Activated CD4-positive, alpha-beta T cell treated with anti-CD3 and anti-CD28 coated beads, Interleukin-2, Interleukin-4, amounts not matched to agents 100 ng/mL and 50 ng/mL, durations not matched to agents 16 hours and 8 hours (primary cell): Measurements from ENCODE around the gene FGFR1OP2.
"Not testable (repeated sequence)": the region's sequence is repeated elsewhere in the genome, so short reads cannot be mapped to it uniquely, and the experiment has no call there.

Experiments used
- DNase-seq: peaks from one replicate; pipeline ENCODE4 v3.0.0-alpha.2; 2020; ENCODE audit warnings: low spot score

FGFR1OP2 gene

DNA sequence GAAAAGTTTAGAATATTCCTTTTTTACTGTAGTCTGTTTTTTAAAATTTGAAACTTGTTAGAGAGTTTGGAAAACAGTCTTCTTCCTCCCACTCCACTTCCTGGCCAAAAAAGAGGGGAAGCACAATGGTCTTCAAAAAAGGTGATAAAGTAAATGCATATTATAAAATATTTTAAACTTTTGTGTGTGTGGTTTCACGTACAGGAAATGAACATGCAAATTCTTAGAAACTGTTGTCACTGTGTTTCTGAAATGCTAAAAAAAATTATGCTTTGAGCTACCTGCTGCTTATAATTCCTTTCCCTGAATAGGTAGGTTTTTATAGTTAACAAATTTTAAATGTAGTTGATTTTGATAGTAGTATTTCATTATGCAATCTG, 2.9 kb downstream of the FGFR1OP2 start:
- DNase-seq: peak; percentile 14

DNA sequence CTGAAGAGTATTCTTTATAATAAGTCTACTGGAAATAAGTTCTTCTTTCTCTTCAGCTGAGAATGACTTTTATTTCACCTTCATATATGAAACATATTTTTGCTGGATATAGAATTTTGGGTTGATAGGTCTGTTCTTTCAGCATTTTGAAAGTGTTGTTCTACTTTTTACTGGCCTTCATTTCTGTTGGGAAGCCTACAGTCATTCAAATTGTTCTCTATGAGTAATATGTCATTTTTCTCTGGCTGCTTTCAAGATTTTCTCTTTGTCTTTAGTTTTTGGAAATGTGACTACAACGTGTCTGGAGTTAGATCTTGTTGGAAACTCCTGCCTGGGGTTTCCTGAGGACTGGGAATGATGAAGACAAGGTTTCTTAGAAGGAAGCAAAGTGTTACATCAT, 10.0 kb downstream of the FGFR1OP2 start:
- DNase-seq: no peak

DNA sequence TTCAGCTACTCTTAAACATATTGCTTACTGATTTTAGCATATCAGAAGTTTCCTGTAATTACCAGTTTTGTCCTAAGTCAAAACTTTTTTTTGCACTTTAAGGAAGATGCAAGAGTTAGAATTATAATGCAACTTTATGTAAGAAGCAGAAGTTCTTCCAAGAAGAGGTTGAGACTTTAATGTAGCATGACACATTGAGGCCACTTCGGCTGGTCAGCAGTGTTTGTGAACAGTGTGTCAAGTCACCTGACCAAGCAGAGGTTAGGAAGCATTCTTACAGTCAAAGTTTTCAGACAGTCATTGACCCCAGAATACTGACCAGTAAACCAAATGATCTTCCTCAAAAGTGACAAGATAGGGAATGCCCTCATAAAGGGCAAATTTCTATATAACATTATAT, 15.2 kb downstream of the FGFR1OP2 start:
- no peak for DNase-seq

DNA sequence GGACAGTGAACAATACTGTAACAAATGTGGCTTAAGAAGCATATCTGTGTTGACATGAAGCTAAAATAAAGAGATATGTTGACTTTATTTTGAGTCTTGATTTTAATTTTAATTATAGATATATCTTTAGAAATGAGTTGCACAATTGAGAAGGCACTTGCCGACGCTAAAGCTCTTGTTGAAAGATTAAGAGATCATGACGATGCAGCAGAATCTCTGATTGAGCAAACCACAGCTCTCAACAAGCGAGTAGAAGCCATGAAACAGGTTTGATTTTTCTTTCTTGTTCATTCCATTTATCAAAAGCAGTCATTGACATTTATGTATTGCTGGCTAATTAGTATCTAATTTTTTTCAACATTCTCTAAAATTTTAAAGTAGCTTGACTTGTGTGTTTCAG, 15.8 kb downstream of the FGFR1OP2 start:
- no peak for DNase-seq

DNA sequence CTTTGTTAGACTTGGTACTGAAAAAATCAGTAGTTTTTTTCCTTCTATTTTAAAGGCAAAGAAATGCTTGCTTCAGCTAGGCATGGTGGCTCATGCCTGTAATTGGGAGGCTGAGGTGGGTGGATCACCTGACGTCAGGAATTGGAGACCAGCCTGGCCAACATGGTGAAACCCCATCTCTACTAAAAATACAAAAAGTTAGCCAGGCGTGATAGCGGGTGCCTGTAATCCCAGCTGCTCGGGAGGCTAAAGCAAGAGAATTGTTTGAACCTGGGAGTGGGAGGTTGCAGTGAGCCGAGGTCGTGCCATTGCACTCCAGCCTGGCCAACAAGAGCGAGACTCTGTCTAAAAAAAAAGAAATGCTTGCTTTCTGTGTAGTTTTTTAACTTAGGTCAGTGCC, 23.1 kb downstream of the FGFR1OP2 start:
- DNase-seq: not testable (repeated sequence)

DNA sequence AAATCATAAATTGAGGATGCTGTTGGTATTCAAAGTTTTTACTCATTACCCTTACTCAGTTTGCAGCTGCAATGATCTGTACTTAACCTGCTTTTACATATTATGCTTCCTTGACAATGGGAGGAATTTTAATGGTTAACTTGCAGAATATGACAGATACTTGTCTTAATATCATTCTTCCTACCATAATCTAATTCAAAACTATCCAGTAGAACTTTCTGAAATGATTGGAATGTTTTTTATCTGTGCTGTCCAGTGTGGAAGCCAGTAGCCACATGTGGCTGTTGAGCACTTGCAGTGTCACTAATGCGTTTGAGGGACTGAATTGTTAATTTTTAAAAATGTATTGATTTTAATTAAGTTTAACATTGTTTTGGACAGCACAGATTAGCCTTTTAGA, 23.5 kb downstream of the FGFR1OP2 start:
- no peak for DNase-seq

DNA sequence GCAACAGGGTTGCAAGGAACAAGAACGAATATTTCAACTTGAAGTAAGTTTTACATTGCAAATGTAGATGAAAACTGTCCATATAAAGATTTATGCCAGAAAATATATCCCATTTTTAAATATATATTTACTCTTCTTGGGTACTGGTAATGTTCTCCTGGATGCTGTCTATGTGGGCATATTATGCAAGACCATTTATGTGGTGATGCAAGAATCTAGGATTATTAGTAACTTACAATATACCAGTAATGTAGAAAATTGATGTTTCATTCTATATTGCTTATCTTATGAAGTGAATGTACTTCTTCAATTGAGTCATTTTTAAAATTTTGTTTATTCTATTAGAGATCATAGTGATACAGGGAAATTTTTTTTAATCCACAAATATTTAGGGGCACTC, 25.1 kb downstream of the FGFR1OP2 start:
- DNase-seq: no peak

DNA sequence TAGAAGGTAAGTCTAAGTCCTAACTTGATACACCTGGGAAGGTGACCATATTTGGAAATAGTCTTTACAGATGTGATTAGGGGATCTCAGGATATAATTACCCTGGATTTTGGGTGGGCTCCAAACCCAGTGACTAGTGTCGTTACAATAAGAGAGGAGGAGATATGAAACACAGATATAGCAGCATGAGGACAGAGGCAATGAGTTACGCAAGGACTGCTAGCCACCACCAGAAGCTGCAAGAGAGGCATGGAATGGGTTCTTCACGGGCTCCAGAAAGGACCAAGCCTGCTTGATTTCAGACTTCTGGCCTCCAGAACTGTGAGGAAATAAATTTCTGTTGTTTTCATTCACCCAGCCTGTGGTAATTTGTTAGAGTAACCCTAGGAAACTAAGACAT, 28.6 kb downstream of the FGFR1OP2 start:
- no peak for DNase-seq

DNA sequence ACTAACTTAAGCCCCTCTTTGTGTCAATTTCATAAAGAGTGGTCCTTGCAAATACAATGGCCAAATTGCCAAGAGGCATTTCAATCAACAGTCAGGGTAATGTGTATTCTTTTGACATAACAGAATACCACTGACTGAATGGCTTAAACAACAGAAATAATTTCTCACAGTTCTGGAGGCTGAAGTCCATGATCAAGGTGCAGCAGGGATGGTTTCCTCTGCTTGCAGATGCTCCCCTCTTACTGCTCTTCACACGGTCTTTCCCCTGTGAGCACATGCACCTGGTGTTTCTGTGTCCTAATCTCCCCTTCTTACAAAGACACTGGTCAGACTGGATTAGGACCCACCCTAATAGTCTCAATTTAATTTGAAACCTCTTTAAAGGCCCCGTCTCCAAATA, 31.9 kb downstream of the FGFR1OP2 start:
- DNase-seq: no peak

DNA sequence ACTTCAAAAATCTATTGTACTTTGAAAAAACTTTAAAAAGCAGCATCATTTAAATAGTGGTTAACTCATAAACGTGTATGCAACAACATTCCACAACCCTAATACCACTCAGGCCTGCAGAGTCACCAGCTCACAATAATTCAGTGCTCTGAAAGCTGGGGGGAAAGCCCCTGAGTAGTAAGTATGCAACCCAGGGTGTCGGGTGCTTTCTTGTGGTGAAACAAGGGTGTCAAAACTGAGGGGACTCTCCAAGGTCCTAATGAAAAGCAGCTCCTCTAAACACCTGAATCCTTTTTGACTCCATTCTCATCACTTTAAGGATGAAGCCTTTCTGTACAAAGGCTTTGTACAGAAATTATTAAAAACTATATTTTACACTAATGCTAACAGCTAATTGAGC, 33.7 kb downstream of the FGFR1OP2 start:
- DNase-seq: peak; percentile 76

DNA sequence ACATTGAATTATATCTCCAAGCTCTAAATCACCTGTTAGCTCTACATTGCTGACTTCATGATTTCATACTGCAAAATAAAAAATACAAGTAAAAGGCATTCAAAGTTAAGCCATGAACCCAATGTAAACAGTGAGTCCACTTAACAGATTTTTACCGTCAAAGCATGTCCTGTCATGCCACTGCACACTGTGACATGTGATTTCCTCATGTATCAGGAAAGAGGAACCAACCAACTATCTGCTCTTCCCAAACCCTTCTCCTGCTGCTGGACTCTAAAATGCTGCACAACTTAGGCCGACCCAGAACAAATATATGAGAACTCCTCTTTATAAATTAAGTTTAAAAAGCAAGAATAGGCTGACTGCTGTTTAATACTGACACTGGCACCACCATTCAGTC, 38.4 kb downstream of the FGFR1OP2 start:
- DNase-seq: no peak

DNA sequence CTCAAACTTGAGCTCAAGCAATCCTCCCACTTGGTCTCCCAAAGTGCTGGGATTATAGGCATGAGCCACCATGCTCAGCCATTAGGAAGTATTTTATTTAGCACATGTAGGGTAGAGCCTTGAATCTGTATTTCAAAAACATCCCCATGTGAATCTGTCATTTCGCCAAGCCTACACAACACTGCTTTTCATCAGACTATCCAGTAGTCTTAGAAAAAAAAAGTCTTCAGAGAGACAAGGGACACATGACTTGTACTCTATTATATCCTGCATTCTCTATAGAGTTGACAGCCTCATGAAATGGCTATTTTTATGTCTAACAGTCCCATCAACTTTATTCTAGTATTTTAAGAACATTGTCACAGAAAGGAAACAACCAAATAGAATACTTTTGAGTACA, 40.5 kb downstream of the FGFR1OP2 start:
- no peak for DNase-seq

DNA sequence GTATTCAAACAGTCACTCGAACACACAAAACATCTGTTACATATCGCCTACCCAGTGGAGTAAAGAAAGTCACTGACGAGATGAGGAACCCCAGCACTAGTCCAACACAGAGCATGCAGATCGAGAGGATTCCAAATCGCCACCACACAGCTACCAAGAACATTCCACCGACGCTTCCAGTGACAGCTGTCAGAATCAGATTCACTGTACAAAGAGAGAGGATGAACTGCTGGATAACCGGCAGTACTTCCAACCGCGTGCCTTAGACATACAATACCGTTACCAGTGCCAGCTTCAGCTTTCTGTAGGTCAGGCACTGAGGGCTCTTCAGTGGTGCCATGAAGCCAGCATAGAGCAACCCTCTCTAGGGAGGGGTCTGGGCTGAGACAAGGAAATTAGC, 41.5 kb downstream of the FGFR1OP2 start:
- no peak for DNase-seq

DNA sequence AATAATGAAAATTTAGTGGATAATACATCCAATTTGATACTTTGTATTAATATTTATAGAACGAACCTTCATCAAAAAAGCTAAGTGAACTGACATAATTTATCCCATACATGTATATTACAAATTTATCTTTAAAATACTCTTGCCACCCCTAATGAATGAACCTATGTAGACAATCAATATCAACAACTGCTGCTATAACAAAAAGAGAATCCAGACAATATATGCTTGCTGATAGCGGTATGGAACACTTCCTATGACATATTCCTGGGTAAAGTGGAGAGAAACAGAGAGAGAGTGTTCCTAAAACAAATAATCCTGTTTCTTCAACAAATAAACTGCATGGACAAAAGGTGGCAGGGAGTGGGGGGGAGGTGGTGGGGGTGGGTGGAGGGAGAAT, 44.6 kb downstream of the FGFR1OP2 start:
- DNase-seq: no peak

DNA sequence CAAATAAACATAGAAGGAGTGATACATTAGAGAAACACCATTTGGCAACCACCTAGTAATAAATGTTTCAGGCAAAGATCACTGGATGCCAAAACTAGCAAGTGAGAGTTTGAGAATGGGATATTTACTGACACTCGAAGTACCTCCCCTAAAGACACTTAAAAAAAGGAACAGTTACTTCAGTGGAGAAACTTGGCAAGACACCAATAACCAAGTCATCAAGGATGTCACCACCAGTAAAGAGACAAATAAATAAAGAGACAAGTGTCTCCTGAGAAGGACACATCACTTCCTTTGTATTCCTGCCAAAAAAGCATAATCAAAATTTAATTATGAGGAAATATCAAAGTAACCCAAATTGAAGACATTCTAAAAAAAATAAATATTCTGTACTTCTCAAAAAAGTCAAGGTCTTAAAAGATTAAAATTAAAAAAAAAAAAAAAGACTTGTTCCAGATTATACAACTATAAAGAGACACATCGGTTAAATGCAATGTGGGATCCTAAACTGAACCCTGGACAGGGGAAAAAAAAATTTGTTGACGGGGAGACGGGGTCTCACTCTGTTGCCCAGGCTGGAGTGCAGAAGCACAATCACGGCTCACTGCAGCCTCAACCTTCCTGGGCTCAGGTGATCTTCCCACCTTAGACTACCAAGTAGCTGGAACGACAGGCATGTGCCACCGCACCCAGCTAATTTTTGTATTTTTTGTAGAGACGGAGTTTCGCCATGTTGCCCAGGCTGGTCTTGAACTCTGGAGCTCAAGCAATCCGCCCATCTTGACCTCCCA, 49.6 kb downstream of the FGFR1OP2 start:
- DNase-seq: no peak

DNA sequence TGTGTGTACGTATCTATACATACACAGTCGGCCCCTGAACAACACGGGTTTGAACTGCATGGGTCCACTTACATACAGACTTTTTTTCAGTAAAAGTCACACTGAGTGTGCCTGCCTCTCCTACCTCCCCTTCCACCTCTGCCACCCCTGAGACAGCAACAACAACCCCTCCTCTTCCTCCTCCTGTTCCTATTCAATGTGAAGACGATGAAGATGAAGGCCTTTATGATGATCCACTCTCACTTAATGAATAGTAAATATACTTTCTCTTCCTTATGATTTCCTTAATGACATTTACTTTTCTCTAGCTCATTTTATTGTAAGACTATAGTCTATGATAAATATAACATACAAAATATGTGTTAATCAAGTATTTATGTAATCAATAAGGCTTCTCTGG, 50.4 kb downstream of the FGFR1OP2 start:
- no peak for DNase-seq

DNA sequence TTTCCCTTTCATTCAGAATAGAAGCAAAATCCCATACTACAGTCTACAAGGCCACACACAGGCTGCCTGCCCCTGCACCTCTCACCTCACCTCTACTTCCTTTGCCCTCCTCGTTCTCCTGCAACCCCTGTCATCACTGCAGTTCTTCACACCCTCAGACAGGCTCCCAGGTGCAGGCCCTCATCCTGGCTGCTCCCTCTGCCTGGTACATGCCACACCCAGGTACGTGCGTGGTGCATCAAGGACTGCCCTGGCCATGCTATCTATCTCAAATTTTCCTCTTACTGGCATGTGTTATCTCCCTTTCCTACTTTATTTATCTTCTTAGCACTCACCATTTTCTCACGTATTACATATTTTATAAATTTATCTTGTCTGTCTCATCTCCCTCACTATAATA, 51.6 kb downstream of the FGFR1OP2 start:
- DNase-seq: no peak

DNA sequence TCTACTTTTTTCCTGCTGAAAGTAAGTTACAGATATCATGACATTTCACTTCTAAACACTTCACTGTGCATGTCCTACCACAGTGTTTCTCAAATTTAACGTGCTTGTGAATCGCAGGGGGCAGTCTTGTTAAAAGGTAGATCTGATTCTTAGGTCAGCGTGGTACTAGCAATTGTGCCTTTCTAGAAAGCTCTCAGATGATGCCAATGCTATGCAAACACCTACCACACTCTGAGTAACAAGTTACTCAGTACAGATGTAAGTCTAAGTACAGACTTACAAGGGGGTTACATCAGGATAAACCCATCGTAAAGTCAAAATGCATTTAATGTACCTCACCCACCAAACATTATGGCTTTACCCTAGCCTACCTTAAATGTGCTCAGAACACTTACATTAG, 53.6 kb downstream of the FGFR1OP2 start:
- no peak for DNase-seq

DNA sequence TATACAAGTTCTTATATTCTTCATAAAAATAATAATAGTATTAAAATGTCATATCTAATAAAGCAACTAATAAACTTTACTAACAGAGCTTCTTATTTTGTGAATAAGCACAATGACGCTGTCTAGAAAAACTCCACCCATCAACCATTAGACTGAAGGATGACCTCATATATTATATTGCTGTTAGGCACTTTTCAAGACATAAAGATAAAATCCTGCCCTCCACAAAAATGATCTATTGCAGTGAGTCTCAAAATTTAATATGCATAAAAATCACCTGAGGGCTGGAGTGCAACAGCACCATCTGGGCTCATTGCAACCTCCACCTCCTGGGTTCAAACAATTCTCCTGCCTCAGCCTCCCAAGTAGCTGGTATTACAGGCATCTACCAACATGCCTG, 55.8 kb downstream of the FGFR1OP2 start:
- DNase-seq: no peak

DNA sequence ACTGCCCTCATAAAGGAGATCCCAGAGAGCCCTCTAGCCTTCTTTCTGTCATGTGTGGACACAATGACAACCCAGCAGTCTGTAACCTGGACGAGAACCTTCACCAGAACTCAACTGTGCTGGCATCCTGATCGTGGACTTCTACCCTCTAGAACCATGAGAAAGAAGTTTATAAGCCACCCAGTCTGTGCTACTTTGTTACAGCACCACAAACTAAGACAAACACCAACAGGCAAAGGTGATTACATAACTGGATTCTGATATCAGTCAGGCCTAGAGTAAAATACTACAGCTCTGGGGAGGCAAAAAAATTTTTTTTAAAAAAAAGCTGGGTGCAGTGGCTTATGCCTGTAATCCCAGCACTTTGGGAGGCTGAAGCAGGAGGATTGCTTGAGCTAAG, 57.4 kb downstream of the FGFR1OP2 start:
- DNase-seq: no peak

DNA sequence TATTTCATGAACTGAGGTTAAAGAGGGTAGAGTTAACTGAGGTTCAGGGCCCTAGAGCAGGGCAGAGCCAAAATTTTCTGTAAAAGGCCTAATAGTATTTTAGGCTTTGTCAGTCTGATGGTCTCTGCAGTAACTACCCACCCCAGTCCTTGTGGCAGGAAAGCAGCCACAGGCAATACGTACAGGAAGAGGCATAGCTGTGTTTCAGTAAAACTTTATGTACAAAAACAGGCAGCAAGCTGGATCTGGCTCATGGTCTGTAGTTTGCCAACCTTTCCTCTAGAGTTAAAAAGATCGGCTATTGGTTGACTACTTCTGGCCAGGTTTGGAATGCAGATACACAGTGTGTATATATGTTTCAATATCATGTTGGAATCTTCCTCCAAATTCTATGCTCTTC, 58.7 kb downstream of the FGFR1OP2 start:
- DNase-seq: no peak

DNA sequence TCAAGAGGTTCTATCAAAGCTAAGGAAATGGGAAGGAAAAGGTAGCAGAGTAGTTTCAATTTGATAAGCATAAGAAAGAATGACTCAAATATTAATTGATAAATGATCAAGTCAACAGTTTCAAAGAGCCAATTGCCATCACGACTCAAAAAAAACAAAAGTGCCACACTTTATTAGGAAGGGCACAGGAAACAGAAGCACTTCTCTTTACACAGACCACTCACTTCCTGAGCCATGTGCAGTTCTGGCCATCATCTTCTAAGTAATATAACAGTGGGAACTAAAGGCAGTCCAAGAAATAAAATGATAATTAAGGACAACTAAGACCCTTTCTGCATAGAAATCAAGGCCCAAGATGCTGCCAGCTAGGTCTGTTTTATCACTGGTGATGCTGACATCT, 62.7 kb downstream of the FGFR1OP2 start:
- DNase-seq: no peak

DNA sequence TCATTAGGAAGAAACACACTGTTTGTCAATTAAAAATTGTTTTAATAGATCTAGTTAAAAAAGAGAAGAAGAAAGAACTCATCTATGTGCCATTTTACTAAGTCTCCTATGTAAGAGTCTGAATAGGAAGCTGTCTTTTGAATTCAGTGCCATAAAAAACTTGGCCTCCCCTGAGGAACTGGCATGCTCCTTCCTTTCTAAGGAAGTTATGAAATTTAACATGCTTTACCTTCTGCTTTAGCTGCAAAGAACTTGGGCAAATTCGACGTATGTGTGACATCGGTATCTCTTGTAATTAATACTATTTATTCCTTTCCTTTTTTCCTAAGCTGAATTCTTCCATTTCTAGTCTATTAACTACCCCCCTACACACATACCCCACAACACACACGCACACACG, 63.4 kb downstream of the FGFR1OP2 start:
- no peak for DNase-seq

DNA sequence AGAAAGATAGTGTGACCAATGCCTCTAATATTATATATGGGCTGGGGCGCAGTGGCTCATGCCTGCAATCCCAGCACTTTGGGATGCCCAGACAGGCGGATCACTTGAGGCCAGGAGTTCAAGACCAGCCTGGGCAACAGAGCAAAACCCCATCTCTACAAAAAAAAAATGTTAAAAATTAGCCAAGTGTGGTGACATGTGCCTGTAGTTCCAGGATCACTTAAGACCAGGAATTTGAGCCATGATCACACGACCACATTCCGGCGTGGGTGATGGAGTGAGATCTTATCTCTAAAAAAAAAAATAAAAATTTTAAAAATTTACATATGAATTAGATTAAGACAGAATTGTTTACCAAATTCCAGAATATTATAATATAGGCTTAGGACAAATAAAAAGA, 63.9 kb downstream of the FGFR1OP2 start:
- no peak for DNase-seq
